Measurements from ENCODE around the gene RNF223.

Gene RNF223

DNA sequence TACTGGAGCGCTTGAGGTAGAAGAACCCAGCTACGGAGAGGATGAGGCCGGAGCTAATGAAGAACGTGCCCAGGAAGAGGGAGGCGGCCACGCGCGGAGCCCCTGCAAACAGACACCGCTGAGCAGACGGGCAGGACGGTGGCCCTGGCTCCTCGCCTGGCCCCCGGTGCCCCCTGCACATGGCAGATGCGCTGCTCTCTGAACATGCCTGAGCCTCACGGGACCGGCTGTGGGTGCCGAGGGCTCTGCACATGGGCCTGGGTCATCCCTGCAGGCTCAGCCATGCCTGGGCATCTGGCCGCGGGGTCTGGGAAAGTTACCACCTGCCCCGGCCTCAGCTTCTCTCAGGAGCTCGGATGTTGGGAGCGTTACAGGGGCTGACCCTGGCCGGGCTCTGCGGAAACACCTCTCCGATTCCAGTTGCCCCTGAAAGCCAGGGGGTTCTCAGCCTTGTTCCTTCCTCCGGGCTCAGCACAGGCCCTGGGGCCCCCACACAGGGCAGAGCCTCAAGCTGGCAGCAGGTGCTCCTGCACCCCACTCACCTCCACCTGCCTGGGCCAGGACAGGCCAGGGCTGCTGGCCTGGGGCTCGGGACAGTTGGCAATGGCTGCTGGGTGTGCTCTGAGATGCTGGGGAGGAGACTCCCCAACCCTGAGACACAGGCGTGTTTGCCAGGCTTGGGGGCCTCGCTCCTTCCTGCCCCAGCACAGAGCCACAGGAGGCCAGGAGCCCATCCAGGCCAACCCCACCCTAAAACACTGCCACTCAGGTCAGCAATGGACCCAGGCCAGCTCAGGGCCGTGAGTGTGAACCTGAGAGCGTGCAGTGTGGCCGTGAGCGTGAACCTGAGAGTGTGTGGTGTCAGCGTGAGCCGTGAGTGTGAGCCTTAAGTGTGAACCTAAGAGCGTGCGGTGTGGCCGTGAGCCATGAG is 12.1 kb upstream of the RNF223 start:
- H2AFZ ChIP-seq (ENCODE audit: low read length, unreplicated experiment), result no peak overlapping the region
- H3K27ac ChIP-seq (ENCODE audit: low read depth, low read length), result no peak overlapping the region
- no peaks in the 10 kb centered on the region for H3K79me2 ChIP-seq (ENCODE audit: control insufficient read depth, insufficient read depth, low read length, unreplicated experiment)
- no peaks in the 10 kb centered on the region for H3K4me1 ChIP-seq (ENCODE audit: control insufficient read depth, insufficient read depth, low read length, unreplicated experiment)
- H3K36me3 ChIP-seq (ENCODE audit: insufficient read depth, low read length), result no peaks in the 10 kb centered on the region
- H3K4me3 ChIP-seq (ENCODE audit: low read depth, low read length), result no peak overlapping the region
- H3K27me3 ChIP-seq (ENCODE audit: insufficient read depth, low read length), result no peaks in the 10 kb centered on the region

DNA sequence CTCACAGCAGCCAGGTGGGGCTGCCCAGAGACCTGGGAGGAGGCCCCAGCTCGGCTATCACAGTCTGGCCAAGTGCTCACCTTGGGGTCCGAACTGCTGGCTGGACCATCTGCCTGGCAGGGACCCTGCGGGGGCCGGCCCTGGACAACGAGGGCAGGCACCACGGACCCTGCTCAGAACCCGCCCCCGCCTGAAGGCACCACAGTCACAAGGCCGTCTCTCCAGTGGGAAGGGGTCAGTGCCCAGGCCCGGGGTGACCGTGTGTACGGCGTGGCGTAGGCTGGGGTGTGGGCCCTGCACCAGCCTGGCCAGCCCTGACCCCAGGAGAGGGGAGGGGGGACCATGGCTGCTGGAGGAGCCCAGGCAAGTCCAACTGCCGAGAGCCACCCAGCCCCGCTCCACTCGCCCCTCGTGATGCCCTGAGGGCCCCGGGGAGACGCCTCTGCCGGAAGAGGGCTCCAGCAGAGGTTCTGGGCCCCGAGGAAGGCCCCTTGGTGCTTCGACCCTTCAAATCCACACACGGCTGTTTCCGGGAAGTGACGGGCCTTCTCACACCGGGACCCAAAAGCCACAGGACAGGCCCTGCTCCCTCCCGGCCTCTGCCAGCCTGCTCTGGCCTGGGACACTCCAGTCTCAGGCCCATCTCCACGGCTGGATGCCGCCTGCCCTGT is 11.2 kb upstream of the RNF223 start:
- H3K27ac ChIP-seq (ENCODE audit: low read depth, low read length), result no peak overlapping the region
- H2AFZ ChIP-seq (ENCODE audit: low read length, unreplicated experiment), result no peak overlapping the region
- H3K4me3 ChIP-seq (ENCODE audit: low read depth, low read length), result no peak overlapping the region
- H3K79me2 ChIP-seq (ENCODE audit: control insufficient read depth, insufficient read depth, low read length, unreplicated experiment), result no peaks in the 10 kb centered on the region
- no peaks in the 10 kb centered on the region for H3K27me3 ChIP-seq (ENCODE audit: insufficient read depth, low read length)
- no peaks in the 10 kb centered on the region for H3K36me3 ChIP-seq (ENCODE audit: insufficient read depth, low read length)
- no peaks in the 10 kb centered on the region for H3K4me1 ChIP-seq (ENCODE audit: control insufficient read depth, insufficient read depth, low read length, unreplicated experiment)

- Histone ChIP-seq H3K4me1 (ENCODE audit: control insufficient read depth, insufficient read depth, low read length, unreplicated experiment) (no peaks in the 10 kb centered on the region), H3K79me2 (ENCODE audit: control insufficient read depth, insufficient read depth, low read length, unreplicated experiment) (no peaks in the 10 kb centered on the region), H3K36me3 (ENCODE audit: insufficient read depth, low read length) (no peaks in the 10 kb centered on the region), H2AFZ (ENCODE audit: low read length, unreplicated experiment) (no peak overlapping the region), H3K4me3 (ENCODE audit: low read depth, low read length) (no peak overlapping the region), H3K27me3 (ENCODE audit: insufficient read depth, low read length) (no peaks in the 10 kb centered on the region), H3K27ac (ENCODE audit: low read depth, low read length) (no peak overlapping the region)
Measured at GRCh38 chr1:1084372-1085170, 10.5 kb upstream of the RNF223 start.

GRCh38 chr1:1083416-1084371 is 9.6 kb upstream of the RNF223 start:
- H3K79me2 ChIP-seq (ENCODE audit: control insufficient read depth, insufficient read depth, low read length, unreplicated experiment), result no peaks in the 10 kb centered on the region
- H3K36me3 ChIP-seq (ENCODE audit: insufficient read depth, low read length), result no peaks in the 10 kb centered on the region
- H3K4me1 ChIP-seq (ENCODE audit: control insufficient read depth, insufficient read depth, low read length, unreplicated experiment), result no peaks in the 10 kb centered on the region
- no peak overlapping the region for H3K27ac ChIP-seq (ENCODE audit: low read depth, low read length)
- no peaks in the 10 kb centered on the region for H3K27me3 ChIP-seq (ENCODE audit: insufficient read depth, low read length)
- no peak overlapping the region for H2AFZ ChIP-seq (ENCODE audit: low read length, unreplicated experiment)
- no peak overlapping the region for H3K4me3 ChIP-seq (ENCODE audit: low read depth, low read length)

GRCh38 chr1:1082776-1083415 is 8.8 kb upstream of the RNF223 start:
- no peak overlapping the region for H3K27ac ChIP-seq (ENCODE audit: low read depth, low read length)
- no peak overlapping the region for H2AFZ ChIP-seq (ENCODE audit: low read length, unreplicated experiment)
- no peak overlapping the region for H3K4me3 ChIP-seq (ENCODE audit: low read depth, low read length)
- no peaks in the 10 kb centered on the region for H3K4me1 ChIP-seq (ENCODE audit: control insufficient read depth, insufficient read depth, low read length, unreplicated experiment)
- H3K79me2 ChIP-seq (ENCODE audit: control insufficient read depth, insufficient read depth, low read length, unreplicated experiment), result no peaks in the 10 kb centered on the region
- no peaks in the 10 kb centered on the region for H3K27me3 ChIP-seq (ENCODE audit: insufficient read depth, low read length)
- no peaks in the 10 kb centered on the region for H3K36me3 ChIP-seq (ENCODE audit: insufficient read depth, low read length)

DNA sequence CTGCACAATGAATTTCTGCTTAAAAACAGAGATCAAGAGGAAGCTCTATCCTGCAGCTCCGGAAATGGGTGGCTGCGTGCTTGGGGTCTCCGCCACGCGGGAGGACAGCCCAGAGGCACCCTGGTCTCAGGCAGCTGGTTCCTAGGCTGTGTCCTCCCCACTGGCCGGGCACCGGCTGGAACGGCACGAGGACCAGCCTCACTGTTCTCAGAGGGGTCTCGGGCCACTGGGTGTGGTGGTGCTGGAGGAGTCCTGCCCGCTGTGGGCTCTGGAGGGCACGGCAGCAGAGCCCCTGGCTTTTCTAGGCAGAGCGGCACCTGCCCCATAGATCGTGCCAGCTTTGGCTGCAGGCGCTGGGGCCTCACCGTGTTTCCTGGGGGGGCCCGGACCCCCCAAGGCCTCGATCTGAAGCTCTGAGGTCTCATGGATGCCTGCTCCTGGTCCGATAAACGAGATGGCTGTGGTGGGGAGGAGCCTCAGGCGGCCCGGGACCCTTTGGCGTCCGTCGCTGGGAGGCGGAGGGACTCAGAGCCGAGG is 8.2 kb upstream of the RNF223 start:
- no peaks in the 10 kb centered on the region for H3K36me3 ChIP-seq (ENCODE audit: insufficient read depth, low read length)
- no peaks in the 10 kb centered on the region for H3K79me2 ChIP-seq (ENCODE audit: control insufficient read depth, insufficient read depth, low read length, unreplicated experiment)
- H3K27me3 ChIP-seq (ENCODE audit: insufficient read depth, low read length), result no peaks in the 10 kb centered on the region
- no peak overlapping the region for H2AFZ ChIP-seq (ENCODE audit: low read length, unreplicated experiment)
- no peaks in the 10 kb centered on the region for H3K4me1 ChIP-seq (ENCODE audit: control insufficient read depth, insufficient read depth, low read length, unreplicated experiment)
- H3K27ac ChIP-seq (ENCODE audit: low read depth, low read length), result no peak overlapping the region
- H3K4me3 ChIP-seq (ENCODE audit: low read depth, low read length), result no peak overlapping the region

GRCh38 chr1:1081311-1082238 is 7.5 kb upstream of the RNF223 start:
- no peaks in the 10 kb centered on the region for H3K4me1 ChIP-seq (ENCODE audit: control insufficient read depth, insufficient read depth, low read length, unreplicated experiment)
- no peaks in the 10 kb centered on the region for H3K36me3 ChIP-seq (ENCODE audit: insufficient read depth, low read length)
- H3K27me3 ChIP-seq (ENCODE audit: insufficient read depth, low read length), result no peaks in the 10 kb centered on the region
- H2AFZ ChIP-seq (ENCODE audit: low read length, unreplicated experiment), result no peak overlapping the region
- H3K27ac ChIP-seq (ENCODE audit: low read depth, low read length), result no peak overlapping the region
- H3K4me3 ChIP-seq (ENCODE audit: low read depth, low read length), result no peak overlapping the region
- H3K79me2 ChIP-seq (ENCODE audit: control insufficient read depth, insufficient read depth, low read length, unreplicated experiment), result no peaks in the 10 kb centered on the region

DNA sequence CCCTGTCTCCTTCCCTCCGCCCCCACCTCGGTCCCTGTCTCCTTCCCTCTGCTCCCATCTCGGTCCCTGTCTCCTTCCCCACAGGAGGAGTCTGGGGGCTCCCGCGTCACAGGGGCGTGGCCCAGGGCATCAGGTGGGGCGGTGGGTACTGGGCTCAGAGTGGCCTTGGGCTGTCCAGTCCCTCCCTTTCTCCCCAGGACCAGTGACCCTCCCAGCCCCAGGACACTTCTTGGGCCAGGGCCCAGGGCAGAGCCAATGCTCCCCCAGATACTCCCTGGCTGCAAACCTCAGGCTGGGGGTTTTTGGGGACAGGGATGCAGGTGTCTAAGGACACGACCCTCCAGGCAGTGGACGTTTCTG is 6.8 kb upstream of the RNF223 start:
- Histone ChIP-seq H2AFZ (ENCODE audit: low read length, unreplicated experiment) (no peak overlapping the region), H3K27ac (ENCODE audit: low read depth, low read length) (no peak overlapping the region), H3K27me3 (ENCODE audit: insufficient read depth, low read length) (no peaks in the 10 kb centered on the region)

More for the DNA sequence above, 6.8 kb upstream of the RNF223 start:
- H3K4me3 ChIP-seq (ENCODE audit: low read depth, low read length), result no peak overlapping the region
- H3K79me2 ChIP-seq (ENCODE audit: control insufficient read depth, insufficient read depth, low read length, unreplicated experiment), result no peaks in the 10 kb centered on the region
- H3K4me1 ChIP-seq (ENCODE audit: control insufficient read depth, insufficient read depth, low read length, unreplicated experiment), result no peaks in the 10 kb centered on the region
- no peaks in the 10 kb centered on the region for H3K36me3 ChIP-seq (ENCODE audit: insufficient read depth, low read length)

Data from ACC112 (cell line).